SK-N-SH treated with all-trans-retinoic acid at 6 μM for 48 hours (cell line): ENCODE data around the gene FAF1.
"Not testable (repeated sequence)": the region's sequence is repeated elsewhere in the genome, so short reads cannot be mapped to it uniquely, and the experiment has no call there.

Source experiments
- ATAC-seq: fragments of 200-7000 bp; cut with Tn5 transposase; 3 replicates; pipeline ENCODE4 v1.9.1; 2020; ENCODE audit warnings: mild to moderate bottlenecking, moderate library complexity
- ARNTL ChIP-seq: fragments of 450-650 bp; formaldehyde crosslinking; IDR thresholded peaks from 2 replicates; pipeline ENCODE4 v1.5.0; 2020; ENCODE audit warnings: low read depth, mild to moderate bottlenecking, moderate library complexity, borderline replicate concordance
- CSDC2 ChIP-seq: fragments of 250-450 bp; sonication (Bioruptor Pico); IDR thresholded peaks from 2 replicates; pipeline ENCODE4 v1.5.0; 2020; ENCODE audit warnings: mild to moderate bottlenecking, moderate library complexity
- ESRRG ChIP-seq: fragments of 250-450 bp; sonication (Bioruptor Pico); IDR thresholded peaks from 2 replicates; pipeline ENCODE4 v1.6.1; 2021; ENCODE audit warnings: mild to moderate bottlenecking
- ISL1 ChIP-seq: fragments of 250-450 bp; sonication (Bioruptor Pico); IDR thresholded peaks from 2 replicates; pipeline ENCODE4 v2.1.2; 2022; ENCODE audit warnings: mild to moderate bottlenecking, moderate library complexity
- OSR1 ChIP-seq: fragments of 250-450 bp; sonication (Bioruptor Pico); IDR thresholded peaks from 2 replicates; pipeline ENCODE4 v1.8.0; 2022; ENCODE audit warnings: moderate library complexity, mild to moderate bottlenecking, inconsistent platforms
- PPARA ChIP-seq: fragments of 250-450 bp; sonication (Bioruptor Pico); IDR thresholded peaks from 2 replicates; pipeline ENCODE4 v1.5.0; 2020; ENCODE audit warnings: mild to moderate bottlenecking, borderline replicate concordance
- RARB ChIP-seq: fragments of 250-450 bp; sonication (Bioruptor Pico); IDR thresholded peaks from 2 replicates; pipeline ENCODE4 v1.8.0; 2021; ENCODE audit warnings: mild to moderate bottlenecking, moderate library complexity
- SNAI2 ChIP-seq: fragments of 250-450 bp; sonication (Bioruptor Pico); IDR thresholded peaks from 2 replicates; pipeline ENCODE4 v1.5.0; 2020; ENCODE audit warnings: mild to moderate bottlenecking, moderate library complexity
- TCF4 ChIP-seq: fragments of 250-450 bp; sonication (Bioruptor Pico); IDR thresholded peaks from 2 replicates; pipeline ENCODE4 v1.8.0; 2021; ENCODE audit warnings: mild to moderate bottlenecking, moderate library complexity, borderline replicate concordance
- TOX ChIP-seq: fragments of 250-450 bp; sonication (Bioruptor Pico); IDR thresholded peaks from 2 replicates; pipeline ENCODE4 v1.8.0; 2021; ENCODE audit warnings: mild to moderate bottlenecking, moderate library complexity, borderline replicate concordance
- ZC3H10 ChIP-seq: fragments of 250-450 bp; sonication (Bioruptor Pico); IDR thresholded peaks from 2 replicates; pipeline ENCODE4 v1.5.1; 2021; ENCODE audit warnings: mild to moderate bottlenecking, moderate library complexity
- ZFP3 ChIP-seq: fragments of 250-450 bp; sonication (Bioruptor Pico); IDR thresholded peaks from 2 replicates; pipeline ENCODE4 v1.5.0; 2020; ENCODE audit warnings: mild to moderate bottlenecking, moderate library complexity
- ZFP30 ChIP-seq: fragments of 450-650 bp; formaldehyde crosslinking; IDR thresholded peaks from 2 replicates; pipeline ENCODE4 v1.5.0; 2022; ENCODE audit warnings: mild to moderate bottlenecking, moderate library complexity
- ZNF565 ChIP-seq: fragments of 450-650 bp; formaldehyde crosslinking; conservative IDR thresholded peaks from 2 replicates; pipeline ENCODE4 v1.5.0; 2020; ENCODE audit warnings: low read depth, mild to moderate bottlenecking, moderate library complexity
- ZNF70 ChIP-seq: fragments of 450-650 bp; formaldehyde crosslinking; IDR thresholded peaks from 2 replicates; pipeline ENCODE4 v1.5.0; 2020; ENCODE audit warnings: mild to moderate bottlenecking, moderate library complexity
- ZNF8 ChIP-seq: fragments of 450-650 bp; formaldehyde crosslinking; IDR thresholded peaks from 2 replicates; pipeline ENCODE4 v1.5.0; 2020; ENCODE audit warnings: mild to moderate bottlenecking, moderate library complexity
- TF ChIP-seq, protein P1 (sequence below): fragments of 250-450 bp; sonication (Bioruptor Pico); IDR thresholded peaks from 2 replicates; pipeline ENCODE4 v1.5.1; 2020; ENCODE audit warnings: low read depth, mild to moderate bottlenecking, moderate library complexity
- TF ChIP-seq, protein P2 (sequence below): fragments of 250-450 bp; sonication (Bioruptor Pico); IDR thresholded peaks from 2 replicates; pipeline ENCODE4 v1.8.0; 2020; ENCODE audit warnings: mild to moderate bottlenecking, moderate library complexity, borderline replicate concordance
- TF ChIP-seq, protein P3 (sequence below): fragments of 250-450 bp; sonication (Bioruptor Pico); IDR thresholded peaks from 2 replicates; pipeline ENCODE4 v1.5.1; 2021; ENCODE audit warnings: mild to moderate bottlenecking, moderate library complexity
- TF ChIP-seq, protein P4 (sequence below): fragments of 250-450 bp; sonication (Bioruptor Pico); IDR thresholded peaks from 2 replicates; pipeline ENCODE4 v1.8.0; 2021; ENCODE audit warnings: low read depth, mild to moderate bottlenecking, moderate library complexity, borderline replicate concordance

The FAF1 gene

DNA sequence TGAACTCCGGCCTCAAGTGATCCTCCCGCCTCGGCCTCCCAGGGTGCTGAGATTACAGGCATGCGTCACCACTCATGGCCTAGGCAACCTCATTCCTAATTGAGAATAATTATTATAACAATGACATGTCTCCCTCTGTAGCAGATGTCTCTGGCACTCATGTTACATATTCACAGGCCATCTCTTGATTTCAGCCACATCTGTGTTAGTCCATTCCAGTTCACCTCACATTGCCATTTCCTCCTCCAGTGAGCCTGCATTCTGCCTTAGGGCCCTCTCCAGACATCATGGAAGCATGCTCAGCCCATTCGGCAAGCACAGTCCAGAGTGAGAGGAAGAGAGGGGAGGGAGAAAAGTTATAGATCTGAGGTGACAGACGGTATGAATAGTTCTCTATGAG is 42.4 kb upstream of the FAF1 start (continued):
- no peak for TF ChIP-seq ZC3H10 (CRISPR knock-in tag)
- TF ChIP-seq ZFP3 (CRISPR knock-in tag): no peak
- TF ChIP-seq, protein P1, sequence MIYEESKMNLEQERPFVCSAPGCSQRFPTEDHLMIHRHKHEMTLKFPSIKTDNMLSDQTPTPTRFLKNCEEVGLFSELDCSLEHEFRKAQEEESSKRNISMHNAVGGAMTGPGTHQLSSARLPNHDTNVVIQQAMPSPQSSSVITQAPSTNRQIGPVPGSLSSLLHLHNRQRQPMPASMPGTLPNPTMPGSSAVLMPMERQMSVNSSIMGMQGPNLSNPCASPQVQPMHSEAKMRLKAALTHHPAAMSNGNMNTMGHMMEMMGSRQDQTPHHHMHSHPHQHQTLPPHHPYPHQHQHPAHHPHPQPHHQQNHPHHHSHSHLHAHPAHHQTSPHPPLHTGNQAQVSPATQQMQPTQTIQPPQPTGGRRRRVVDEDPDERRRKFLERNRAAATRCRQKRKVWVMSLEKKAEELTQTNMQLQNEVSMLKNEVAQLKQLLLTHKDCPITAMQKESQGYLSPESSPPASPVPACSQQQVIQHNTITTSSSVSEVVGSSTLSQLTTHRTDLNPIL (CRISPR knock-in tag): no peak

DNA sequence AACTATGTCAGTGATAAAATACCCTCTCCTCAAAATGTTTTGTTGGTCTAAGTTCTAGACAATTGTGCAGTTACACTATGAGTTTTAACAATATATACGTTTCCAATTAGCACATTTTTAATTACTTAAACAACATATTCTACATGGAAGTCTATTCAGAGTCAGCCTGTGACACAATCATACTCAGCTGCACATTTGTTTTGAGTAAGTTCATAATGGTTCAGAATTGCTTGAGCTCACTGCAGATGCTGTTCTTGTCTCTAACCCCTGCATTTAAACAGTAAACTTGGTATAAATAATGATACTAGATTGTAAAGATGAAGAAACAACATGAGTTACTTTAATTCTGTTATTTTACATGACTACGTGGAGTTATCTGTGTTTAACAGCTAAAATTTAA is 40.6 kb upstream of the FAF1 start:
- ATAC-seq: no peak
- TF ChIP-seq TCF4 (CRISPR knock-in tag) (no peak), ZFP30 (no peak), TOX (CRISPR knock-in tag) (no peak), ESRRG (CRISPR knock-in tag) (no peak), ARNTL (CRISPR knock-in tag) (no peak), ZNF70 (no peak)
- TF ChIP-seq, protein P2, sequence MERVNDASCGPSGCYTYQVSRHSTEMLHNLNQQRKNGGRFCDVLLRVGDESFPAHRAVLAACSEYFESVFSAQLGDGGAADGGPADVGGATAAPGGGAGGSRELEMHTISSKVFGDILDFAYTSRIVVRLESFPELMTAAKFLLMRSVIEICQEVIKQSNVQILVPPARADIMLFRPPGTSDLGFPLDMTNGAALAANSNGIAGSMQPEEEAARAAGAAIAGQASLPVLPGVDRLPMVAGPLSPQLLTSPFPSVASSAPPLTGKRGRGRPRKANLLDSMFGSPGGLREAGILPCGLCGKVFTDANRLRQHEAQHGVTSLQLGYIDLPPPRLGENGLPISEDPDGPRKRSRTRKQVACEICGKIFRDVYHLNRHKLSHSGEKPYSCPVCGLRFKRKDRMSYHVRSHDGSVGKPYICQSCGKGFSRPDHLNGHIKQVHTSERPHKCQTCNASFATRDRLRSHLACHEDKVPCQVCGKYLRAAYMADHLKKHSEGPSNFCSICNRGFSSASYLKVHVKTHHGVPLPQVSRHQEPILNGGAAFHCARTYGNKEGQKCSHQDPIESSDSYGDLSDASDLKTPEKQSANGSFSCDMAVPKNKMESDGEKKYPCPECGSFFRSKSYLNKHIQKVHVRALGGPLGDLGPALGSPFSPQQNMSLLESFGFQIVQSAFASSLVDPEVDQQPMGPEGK (CRISPR knock-in tag): no peak
- TF ChIP-seq, protein P3, sequence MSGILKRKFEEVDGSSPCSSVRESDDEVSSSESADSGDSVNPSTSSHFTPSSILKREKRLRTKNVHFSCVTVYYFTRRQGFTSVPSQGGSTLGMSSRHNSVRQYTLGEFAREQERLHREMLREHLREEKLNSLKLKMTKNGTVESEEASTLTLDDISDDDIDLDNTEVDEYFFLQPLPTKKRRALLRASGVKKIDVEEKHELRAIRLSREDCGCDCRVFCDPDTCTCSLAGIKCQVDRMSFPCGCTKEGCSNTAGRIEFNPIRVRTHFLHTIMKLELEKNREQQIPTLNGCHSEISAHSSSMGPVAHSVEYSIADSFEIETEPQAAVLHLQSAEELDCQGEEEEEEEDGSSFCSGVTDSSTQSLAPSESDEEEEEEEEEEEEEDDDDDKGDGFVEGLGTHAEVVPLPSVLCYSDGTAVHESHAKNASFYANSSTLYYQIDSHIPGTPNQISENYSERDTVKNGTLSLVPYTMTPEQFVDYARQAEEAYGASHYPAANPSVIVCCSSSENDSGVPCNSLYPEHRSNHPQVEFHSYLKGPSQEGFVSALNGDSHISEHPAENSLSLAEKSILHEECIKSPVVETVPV (CRISPR knock-in tag): no peak

DNA sequence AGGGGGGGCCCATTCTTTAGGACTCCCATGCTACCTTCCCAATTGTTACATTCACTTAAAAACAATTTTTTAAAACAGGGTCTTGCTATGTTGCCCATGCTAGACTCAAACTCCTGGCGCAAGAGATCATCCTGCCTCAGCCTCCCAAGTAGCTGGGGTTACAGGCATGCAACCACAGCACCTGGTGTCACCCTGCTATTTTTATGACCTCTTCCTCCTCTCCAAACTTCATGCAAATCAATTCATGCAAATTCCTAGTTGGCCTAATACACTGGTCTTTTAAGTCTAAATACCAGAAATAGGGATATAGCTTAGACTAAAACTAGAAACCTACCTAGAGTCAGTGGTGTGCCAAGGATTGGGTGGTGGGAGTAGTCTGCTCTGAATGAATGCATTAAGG is 40.1 kb upstream of the FAF1 start:
- TF ChIP-seq, protein P3 (CRISPR knock-in tag): no peak
- TF ChIP-seq RARB: no peak
- TF ChIP-seq ZC3H10 (CRISPR knock-in tag): no peak
- no peak for TF ChIP-seq TOX (CRISPR knock-in tag)
- TF ChIP-seq PPARA: no peak
- ATAC-seq: no peak

DNA sequence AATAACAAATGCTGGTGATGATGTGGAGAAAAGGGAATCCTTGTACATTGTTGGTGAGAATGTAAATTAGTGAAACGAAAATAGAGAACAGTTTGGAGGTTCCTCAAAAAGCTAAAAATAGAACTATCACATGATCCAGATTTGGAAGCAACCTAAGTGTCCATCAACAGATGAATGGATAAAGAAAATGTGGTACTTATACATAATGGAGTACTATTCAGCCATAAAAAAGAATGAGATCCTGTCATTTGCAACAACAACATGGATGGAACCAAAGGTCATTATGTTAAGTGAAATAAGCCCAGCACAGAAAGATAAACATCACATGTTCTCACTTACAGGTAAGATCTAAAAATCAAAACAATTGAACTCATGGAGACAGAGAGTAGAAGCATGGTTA is 39.3 kb upstream of the FAF1 start:
- not testable (repeated sequence) for ATAC-seq

DNA sequence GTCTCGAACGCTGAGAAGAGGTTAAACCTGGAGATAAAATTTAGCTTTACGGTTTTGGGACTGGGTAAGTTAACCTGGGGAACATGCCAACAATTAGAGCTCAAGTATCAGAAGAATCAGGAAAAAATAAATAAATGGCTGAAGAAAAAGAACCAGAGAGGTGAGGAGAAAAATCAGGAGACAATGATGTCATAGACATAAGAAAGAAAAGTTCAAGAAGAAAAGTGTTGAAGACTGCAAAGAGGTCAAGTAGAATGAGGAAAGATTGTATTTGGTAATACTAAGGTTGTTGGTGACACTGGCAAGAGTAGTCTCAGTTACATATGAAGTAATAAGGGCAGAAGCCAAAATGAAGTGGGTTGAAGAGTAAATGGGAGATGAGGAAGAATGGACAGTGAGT is 36.0 kb upstream of the FAF1 start:
- TF ChIP-seq TOX (CRISPR knock-in tag): no peak
- no peak for TF ChIP-seq ZFP3 (CRISPR knock-in tag)
- no peak for TF ChIP-seq ISL1 (CRISPR knock-in tag)
- TF ChIP-seq, all 23 proteins: peak for 0
- ATAC-seq: no peak

DNA sequence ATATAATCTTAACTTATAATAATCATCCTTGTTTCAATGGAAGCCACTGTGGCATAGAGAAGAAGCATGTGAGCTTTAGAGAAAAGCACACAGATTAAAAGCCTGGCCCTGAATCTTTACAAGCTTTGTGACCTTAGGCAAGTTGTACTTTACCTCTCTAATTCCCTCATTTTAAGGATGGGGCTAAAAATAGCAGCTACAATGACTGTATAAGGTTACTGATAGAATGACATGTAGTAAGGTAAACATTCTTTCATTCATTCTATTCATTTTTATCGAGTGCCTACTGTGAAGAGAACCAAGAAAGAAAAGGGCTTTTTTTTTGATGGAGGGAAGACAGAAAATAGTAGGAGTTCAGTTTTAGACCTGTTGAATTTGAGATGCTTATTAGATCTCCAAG is 35.6 kb upstream of the FAF1 start:
- no peak for TF ChIP-seq ZFP3 (CRISPR knock-in tag)
- TF ChIP-seq ISL1 (CRISPR knock-in tag): no peak
- no peak for TF ChIP-seq PPARA
- no peak for TF ChIP-seq ZFP30
- TF ChIP-seq, protein P4, sequence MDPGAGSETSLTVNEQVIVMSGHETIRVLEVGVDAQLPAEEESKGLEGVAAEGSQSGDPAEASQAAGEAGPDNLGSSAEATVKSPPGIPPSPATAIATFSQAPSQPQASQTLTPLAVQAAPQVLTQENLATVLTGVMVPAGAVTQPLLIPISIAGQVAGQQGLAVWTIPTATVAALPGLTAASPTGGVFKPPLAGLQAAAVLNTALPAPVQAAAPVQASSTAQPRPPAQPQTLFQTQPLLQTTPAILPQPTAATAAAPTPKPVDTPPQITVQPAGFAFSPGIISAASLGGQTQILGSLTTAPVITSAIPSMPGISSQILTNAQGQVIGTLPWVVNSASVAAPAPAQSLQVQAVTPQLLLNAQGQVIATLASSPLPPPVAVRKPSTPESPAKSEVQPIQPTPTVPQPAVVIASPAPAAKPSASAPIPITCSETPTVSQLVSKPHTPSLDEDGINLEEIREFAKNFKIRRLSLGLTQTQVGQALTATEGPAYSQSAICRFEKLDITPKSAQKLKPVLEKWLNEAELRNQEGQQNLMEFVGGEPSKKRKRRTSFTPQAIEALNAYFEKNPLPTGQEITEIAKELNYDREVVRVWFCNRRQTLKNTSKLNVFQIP (CRISPR knock-in tag): no peak
- no peak for TF ChIP-seq CSDC2 (CRISPR knock-in tag)
- TF ChIP-seq, protein P1 (CRISPR knock-in tag): no peak
- TF ChIP-seq OSR1 (CRISPR knock-in tag): no peak
- no peak for TF ChIP-seq ESRRG (CRISPR knock-in tag)
- TF ChIP-seq SNAI2 (CRISPR knock-in tag): no peak
- TF ChIP-seq ZC3H10 (CRISPR knock-in tag): no peak
- TF ChIP-seq, protein P3 (CRISPR knock-in tag): no peak
- TF ChIP-seq ZNF565 (CRISPR knock-in tag): no peak
- TF ChIP-seq TCF4 (CRISPR knock-in tag): no peak
- no peak for TF ChIP-seq ZNF8
- ATAC-seq: no peak
